Mucosa of descending colon (tissue), 3 donors: ENCODE measurements around the gene LIN28A. TPM values are rescaled to one million over a fixed set of nuclear protein-coding genes. Genes with fewer than 3 reads are reported as not detected.

ENCODE experiments used
- ATAC-seq: fragments of 200-7000 bp; cut with Tn5 transposase; one replicate; pipeline ENCODE4 v1.9.1; 2020; ENCODE audit warnings: mild to moderate bottlenecking, moderate library complexity
- DNase-seq, 3 donors: peaks; one replicate each; pipeline ENCODE4 v3.0.0-alpha.2; 2020
- H3K36me3 ChIP-seq: fragments of 200-600 bp; one replicate; pipeline ENCODE4 v1.8.0; 2021; ENCODE audit warnings: low read depth, mild to moderate bottlenecking
- H3K4me1 ChIP-seq: fragments of 200-600 bp; one replicate; pipeline ENCODE4 v1.8.0; 2021; ENCODE audit warnings: low read depth, mild to moderate bottlenecking
- H3K4me3 ChIP-seq: fragments of 200-600 bp; one replicate; pipeline ENCODE4 v1.8.0; 2021; ENCODE audit warnings: mild to moderate bottlenecking
- H3K9me3 ChIP-seq: fragments of 200-600 bp; one replicate; pipeline ENCODE4 v1.8.0; 2021; ENCODE audit warnings: mild to moderate bottlenecking
- CTCF ChIP-seq: fragments of 200-600 bp; IDR thresholded peaks from one replicate; pipeline ENCODE4 v1.8.0; 2022; ENCODE audit warnings: antibody characterized with exemption, mild to moderate bottlenecking
- intact Hi-C, 2 donors: fragments of 100-400 bp; cut with DNase I in 1 of 2; cut with micrococcal nuclease in 1 of 2; formaldehyde crosslinking; loops; one replicate each; pipeline versions ENCODE4 v1.11.0 to v1.11.1; 2022; cut with DNase I, micrococcal nuclease
- total RNA-seq, 3 donors: library from RNA; stranded (reverse); fragmentation: NEBNext Ultra II Directional in 2 of 3; extraction: Animal tissue kit (Norgen Biotek cat#: 25700) in 2 of 3; gene quantifications; one replicate each; pipeline versions ENCODE4 v1.2.1 to v1.2.4, GENCODE V29; 2021 to 2023
- donor health status: DM: no; HTN: no; CAD: no; lungs with moderate emphysema.
- donor health status: DM: no; HTN: no; CAD: no.
- donor health status: DM: no; HTN: yes; CAD: no.

Gene LIN28A
- total RNA-seq, 3 donors from 2014 or later, result not detected

GRCh38 chr1:26472901-26473845, 62.6 kb downstream of the LIN28A start:
- ATAC-seq, result peak; percentile 86
- Histone ChIP-seq H3K36me3 (no peaks in the 10 kb centered on the region), H3K4me3 (peak overlapping the region; percentile 96), H3K9me3 (no peaks in the 10 kb centered on the region), H3K4me1 (peaks cover 28% of the 10 kb centered on the region)
- intact Hi-C loops, result no loop called here
- no peak for TF ChIP-seq CTCF
- DNase-seq, result peak; percentile 95 to 98 (median 97)

GRCh38 chr1:26474818-26475217, 64.2 kb downstream of the LIN28A start:
- no peak overlapping the region for H3K4me3 ChIP-seq
- peaks cover 26% of the 10 kb centered on the region for H3K4me1 ChIP-seq
- DNase-seq (no peak), ATAC-seq (no peak)
- H3K9me3 ChIP-seq, result no peaks in the 10 kb centered on the region
- intact Hi-C loops, result no loop called here
- no peaks in the 10 kb centered on the region for H3K36me3 ChIP-seq
- no peak for TF ChIP-seq CTCF

- Histone ChIP-seq H3K4me3 (no peak overlapping the region), H3K9me3 (no peaks in the 10 kb centered on the region), H3K36me3 (no peaks in the 10 kb centered on the region), H3K4me1 (peaks cover 17% of the 10 kb centered on the region)
- intact Hi-C loops, result no loop called here
- DNase-seq (no peak), ATAC-seq (no peak)
- TF ChIP-seq CTCF, result no peak
Observed at GRCh38 chr1:26475989-26476388, 65.4 kb downstream of the LIN28A start.

- TF ChIP-seq CTCF, result no peak
- no peak for DNase-seq
Observed at GRCh38 chr1:26476958-26477357, 66.3 kb downstream of the LIN28A start.

GRCh38 chr1:26477446-26478152, 67.0 kb downstream of the LIN28A start:
- Histone ChIP-seq H3K36me3 (no peaks in the 10 kb centered on the region), H3K9me3 (no peaks in the 10 kb centered on the region)

More at GRCh38 chr1:26476958-26477357, 66.3 kb downstream of the LIN28A start:
- Histone ChIP-seq H3K4me1 (peaks cover 9% of the 10 kb centered on the region), H3K4me3 (no peak overlapping the region), H3K36me3 (no peaks in the 10 kb centered on the region), H3K9me3 (no peaks in the 10 kb centered on the region)
- intact Hi-C loops, result no loop called here
- no peak for ATAC-seq

More at GRCh38 chr1:26477446-26478152, 67.0 kb downstream of the LIN28A start:
- intact Hi-C loops, result no loop called here
- no peak for TF ChIP-seq CTCF
- DNase-seq (no peak), ATAC-seq (no peak)
- H3K4me1 ChIP-seq, result peaks cover 9% of the 10 kb centered on the region
- no peak overlapping the region for H3K4me3 ChIP-seq
